RPMI8226 (cell line): Measurements from ENCODE around the gene ALKAL2.

Experiments used
- DNase-seq: peaks from one replicate; pipeline ENCODE4 v3.0.0-alpha.2; 2015

The ALKAL2 gene

GRCh38 chr2:289362-290089 lies 1.6 kb upstream of the ALKAL2 start:
- DNase-seq, result no peak

- no peak for DNase-seq
These were observed 969 bp upstream of the ALKAL2 start for GRCh38 chr2:288758-289361.

GRCh38 chr2:287471-287885 lies 413 bp downstream of the ALKAL2 start:
- DNase-seq, result no peak

- DNase-seq, result no peak
These were observed 1.0 kb downstream of the ALKAL2 start for GRCh38 chr2:286774-287392.

DNA sequence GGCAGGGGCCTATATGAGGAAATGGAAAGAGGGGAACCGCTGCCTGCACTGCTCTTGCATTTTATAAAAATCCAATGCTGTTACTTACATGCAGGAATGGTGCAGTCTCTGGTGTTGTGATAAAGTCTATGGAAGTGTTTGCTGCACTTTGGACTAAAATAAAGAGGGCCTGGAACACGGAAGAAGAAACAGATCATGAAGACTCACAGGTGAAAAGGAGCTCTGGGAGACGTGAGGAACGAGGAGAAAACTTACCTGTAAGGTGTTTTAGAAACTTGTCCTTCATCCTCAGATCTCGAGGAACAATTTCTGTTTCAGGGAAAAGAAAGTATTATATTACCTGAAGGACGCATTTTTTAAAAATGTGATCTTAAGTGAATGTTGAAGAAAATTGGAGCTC lies 1.9 kb downstream of the ALKAL2 start:
- no peak for DNase-seq

DNA sequence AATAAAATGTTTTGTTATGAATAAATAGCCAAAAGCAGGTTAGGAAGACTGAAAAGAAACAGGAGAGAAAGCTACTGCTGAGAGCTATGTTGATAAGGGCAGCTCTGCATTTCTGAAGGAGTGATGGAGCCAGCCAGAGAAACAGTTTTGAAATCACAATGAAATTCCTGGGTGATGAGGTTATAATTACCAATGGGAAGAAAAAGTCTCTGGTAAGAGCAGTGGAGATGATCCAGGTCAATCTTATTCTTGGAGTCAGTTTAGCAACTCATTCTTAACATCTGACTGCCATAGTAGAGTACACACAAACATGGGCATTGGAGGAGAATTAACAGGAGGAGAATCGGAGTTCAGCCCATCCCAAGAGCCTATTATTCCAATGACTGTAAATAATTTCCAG lies 2.4 kb downstream of the ALKAL2 start:
- no peak for DNase-seq

- no peak for DNase-seq
These were observed 2.9 kb downstream of the ALKAL2 start for GRCh38 chr2:284896-285492.

DNA sequence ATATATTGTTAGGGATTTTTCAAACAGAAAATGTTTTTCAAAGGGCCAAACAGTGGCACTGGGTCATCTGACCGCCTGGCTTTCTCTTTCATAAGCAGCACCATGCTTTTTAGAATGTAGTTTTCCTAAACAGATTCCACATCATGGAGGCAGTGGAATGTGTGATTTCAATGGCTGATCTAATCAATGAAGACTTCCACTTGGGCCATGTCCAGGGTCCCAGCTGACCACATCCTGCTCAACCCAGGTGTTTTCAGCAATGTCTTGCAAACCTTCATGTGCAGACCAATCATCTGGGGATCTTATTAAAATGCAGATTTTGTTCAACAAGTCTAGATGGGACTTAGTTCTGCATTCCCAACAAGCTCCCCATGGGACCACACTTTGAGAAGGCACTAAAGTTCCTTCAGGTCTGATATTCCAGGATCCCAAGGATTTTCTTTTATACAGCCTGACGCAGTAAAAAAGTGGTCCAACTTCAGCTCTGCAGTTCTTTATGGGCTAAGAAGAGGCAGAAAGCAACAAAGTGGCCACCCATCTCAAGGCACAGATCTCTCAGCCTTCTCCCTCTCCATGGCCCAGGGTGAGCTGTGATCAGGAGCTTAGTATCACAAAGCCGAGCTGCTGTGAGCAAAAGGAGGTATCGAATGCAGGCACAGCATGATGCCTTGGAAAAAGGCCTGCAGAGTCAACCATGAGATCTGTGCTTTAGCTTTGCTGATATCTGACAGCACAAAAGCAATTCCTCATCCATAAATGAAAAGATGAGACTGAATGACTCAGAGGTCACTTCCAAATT lies 3.7 kb downstream of the ALKAL2 start:
- DNase-seq, result no peak

DNA sequence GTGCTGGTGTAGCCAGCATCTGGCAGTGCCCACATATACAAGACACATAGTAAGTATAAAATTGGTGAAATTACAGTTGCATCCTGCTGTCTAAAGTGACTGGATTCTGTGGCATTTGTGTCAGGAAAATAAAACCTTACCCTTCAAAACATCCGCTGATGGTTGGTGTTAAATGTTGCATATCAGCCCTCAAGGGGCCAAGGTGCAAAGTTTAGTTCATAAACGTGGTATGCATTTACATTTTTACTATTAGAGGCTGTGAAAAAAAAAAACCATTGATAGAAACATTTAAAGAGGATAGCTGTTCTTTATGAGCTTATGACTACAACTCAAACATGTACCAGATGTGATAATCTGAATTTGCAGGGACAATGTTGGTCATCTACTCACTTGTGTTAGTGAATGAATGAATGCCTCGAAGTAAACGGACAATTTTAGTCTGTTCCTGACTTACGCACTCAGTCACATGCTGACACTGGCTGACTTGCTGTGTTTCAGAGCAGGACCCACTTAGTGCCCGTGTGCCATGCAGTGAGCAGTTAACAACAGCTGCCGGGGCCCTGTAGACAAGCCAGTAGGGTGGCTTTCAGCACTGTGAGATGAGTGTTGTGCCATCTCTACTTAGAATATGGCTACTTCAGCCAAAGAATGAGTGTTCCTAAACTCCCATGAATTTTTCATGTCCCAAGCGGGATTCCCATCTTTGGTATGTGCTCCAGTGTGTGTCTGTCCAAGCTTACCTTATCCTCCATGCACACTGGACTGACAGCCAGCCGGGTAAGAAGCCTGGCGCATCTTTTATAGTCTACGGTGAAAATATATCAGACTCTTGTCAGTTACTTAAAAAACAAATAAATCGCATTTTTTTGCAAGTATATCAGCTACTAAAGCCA lies 5.3 kb downstream of the ALKAL2 start:
- no peak for DNase-seq

DNA sequence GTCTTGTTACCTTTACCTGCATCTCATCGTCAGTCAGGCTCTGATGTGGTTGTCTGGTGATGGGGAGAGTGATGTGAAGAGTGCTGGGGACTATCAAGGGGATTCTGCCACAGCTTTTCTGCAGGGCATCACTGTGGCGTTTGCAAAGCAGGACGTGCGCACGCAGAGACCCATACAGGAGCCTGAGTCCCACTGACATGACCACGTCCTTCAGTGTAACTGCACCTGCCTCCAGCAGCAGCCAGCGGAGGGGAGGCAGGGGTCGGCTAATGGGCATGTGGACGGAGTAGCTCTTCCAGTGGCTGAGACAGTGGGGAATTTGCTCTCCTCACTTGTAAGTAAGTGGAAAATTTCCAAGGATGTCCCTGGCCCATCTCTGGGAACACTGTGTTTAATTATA lies 6.5 kb downstream of the ALKAL2 start:
- no peak for DNase-seq

DNA sequence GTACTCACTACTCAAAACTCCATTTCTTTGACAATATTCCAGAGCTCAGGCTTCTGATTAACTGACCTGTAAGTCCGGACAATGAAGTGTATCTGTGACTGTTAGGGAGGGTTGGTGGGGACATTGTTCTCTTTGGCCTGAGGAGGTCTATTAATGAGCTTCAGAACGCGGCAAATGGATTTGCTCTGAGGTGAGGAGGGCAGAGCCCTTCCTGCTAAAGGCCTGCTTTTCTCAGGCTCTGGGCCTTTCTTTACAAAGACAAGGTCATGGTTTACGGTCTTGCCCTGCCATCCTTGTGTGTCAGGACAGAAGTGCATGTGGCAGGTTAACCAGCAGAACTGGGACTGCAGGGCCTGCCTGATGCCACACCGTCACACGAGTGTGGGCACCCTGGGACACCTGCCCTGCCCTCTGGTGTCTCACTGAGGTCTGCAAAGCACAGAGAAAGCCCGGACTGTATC lies 7.2 kb downstream of the ALKAL2 start:
- DNase-seq, result no peak

DNA sequence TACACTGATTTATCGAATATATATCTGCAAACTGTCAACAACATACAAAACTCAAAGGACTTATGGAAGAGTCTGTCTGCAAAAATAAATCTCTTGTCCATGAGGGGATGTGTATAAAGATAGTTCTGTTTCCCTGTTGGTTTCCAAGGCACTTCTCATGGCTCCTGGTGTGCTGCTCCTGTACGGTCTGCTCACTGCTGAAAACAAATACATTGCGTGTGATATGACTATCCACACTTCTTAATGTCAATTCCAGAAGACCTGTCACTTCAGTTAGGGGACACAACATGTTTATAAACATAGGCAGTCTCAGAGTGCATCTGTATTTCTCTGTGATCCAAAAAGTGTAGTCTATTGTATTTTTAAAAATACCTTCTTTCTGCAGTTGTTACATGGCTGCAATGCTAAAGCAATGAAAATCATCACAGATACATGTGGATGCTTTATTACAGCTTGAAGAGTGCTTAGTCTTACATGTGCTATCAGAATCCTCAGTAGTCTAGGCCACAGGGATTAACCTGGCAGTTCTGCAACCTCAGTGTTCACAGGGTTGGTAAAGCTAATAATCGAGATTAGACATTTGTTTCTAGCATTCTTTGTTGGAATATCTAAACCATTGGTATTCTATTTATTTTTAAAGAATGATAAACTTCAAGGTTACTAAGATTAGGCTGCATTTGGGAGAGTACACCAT lies 7.8 kb downstream of the ALKAL2 start:
- no peak for DNase-seq

GRCh38 chr2:279366-279765 lies 8.5 kb downstream of the ALKAL2 start:
- DNase-seq, result no peak

DNA sequence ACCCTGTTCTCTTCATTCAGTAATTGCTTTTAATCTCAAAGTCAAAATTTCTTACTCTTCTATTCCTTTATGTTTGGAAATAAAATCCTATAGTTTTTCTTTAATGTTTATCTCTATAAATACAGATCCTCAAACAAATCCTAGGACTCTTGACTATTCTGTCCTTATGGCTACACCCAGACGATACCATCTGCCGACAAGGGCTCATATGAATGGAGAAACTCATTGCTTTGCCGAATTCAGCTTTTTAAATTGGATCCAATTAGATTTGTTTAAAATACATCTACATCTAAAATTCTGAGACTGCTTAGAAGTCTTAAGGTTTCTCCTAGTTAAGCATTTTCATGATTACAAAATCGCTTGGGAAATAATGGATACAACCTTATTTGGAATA lies 9.0 kb downstream of the ALKAL2 start:
- DNase-seq, result no peak

- DNase-seq, result no peak
These were observed 9.5 kb downstream of the ALKAL2 start for GRCh38 chr2:278312-278926.

DNA sequence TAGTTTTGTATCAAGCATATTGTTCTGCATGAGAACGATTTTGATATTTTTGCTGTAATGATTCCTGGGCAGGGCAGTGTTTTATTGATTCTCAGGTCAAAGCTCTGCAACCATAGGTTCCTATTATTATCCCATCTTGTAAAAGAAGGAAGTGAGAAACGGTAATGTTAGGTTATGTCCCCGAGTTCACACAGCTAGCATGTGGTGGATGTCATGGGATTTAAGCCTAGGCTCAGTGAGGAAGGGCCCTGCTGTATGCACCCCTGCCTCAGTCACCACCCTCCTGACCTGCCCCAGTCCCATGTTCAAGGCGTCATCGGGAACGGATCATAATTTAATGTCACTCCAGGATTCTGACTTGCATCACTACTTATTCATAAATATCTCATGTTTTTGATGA lies 12.4 kb downstream of the ALKAL2 start:
- DNase-seq, result peak; percentile 44

DNA sequence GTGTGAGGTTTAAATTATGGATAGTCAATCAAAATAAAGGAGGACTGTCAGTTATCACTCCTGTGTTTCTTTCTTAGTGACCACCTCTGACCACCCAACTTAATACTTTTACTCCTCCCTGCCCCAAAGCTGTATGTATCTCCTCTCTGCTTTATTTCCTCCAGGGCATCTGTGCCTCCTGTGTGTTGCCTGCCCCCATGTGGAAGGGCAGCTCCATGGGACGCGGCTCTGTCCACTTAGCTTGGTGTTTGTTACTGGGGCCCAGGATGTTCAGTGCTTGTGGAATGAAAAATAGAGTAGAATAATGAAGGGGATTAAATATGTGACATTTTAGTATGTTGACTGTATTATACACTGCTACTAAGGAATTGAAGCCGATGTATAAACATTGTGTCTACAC lies 13.4 kb downstream of the ALKAL2 start:
- DNase-seq, result no peak

- peak; percentile 74 for DNase-seq
These were observed 14.6 kb downstream of the ALKAL2 start for GRCh38 chr2:273333-273732.

DNA sequence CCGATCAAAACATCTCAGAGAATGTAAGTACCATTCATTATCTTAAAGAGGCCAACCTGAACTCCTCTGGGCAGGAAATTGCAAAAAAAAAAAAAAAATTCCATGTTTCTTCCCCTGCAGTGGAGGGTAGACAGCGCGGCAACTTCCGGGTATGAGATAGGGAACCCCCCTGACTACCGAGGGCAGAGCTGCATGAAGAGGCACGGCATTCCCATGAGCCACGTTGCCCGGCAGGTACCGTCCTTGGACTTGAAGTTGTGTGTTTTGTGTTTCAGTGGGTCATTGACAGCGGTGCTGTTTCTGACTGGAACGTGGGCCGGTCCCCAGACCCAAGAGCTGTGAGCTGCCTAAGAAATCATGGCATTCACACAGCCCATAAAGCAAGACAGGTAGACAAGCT lies 16.0 kb downstream of the ALKAL2 start:
- no peak for DNase-seq

- no peak for DNase-seq
These were observed 17.0 kb downstream of the ALKAL2 start for GRCh38 chr2:270861-271260.
